Activated CD8-positive, alpha-beta memory T cell treated with anti-CD3 and anti-CD28 coated beads for 4 hours (primary cell): ENCODE data around the gene FUT1.
"Not testable (repeated sequence)": the region's sequence is repeated elsewhere in the genome, so short reads cannot be mapped to it uniquely, and the experiment has no call there.

ENCODE experiments used
- DNase-seq, 2 donors: peaks; one replicate each; pipeline ENCODE4 v3.0.0-alpha.2; 2020; ENCODE audit warnings: low read depth in 2 of 2

Gene FUT1

DNA sequence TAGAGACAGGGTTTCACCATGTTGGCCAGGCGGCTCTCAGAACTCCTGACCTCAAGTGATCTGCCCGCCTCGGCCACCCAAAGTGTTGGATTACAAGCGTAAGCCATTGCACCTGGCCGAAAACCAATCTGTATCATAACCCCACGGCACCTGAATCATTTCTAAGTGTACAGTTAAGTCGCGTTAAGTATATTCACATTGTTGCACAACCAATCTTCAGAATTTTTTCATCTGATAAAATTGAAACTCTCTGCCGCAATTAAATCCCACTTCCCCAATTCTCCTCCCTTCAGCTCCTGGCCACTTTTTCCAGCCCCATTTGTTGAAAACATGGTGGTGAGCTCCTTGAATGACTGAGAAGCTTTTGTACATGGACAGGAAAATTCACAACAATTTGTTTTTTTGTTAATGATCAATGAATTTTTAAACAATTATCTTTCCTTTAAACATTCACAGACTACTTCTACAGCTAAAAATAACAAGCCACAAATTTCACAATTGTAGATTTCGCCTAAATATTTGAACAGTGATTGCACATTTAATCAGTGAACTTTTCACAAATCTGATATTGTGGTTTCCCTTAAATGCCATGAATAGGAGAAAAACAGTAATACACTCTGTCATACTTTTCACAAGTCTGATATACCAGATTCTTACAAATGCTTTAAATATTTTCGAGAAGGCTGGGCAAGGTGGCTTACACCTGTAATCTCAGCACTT lies 16.7 kb upstream of the FUT1 start:
- DNase-seq, result no peak

DNA sequence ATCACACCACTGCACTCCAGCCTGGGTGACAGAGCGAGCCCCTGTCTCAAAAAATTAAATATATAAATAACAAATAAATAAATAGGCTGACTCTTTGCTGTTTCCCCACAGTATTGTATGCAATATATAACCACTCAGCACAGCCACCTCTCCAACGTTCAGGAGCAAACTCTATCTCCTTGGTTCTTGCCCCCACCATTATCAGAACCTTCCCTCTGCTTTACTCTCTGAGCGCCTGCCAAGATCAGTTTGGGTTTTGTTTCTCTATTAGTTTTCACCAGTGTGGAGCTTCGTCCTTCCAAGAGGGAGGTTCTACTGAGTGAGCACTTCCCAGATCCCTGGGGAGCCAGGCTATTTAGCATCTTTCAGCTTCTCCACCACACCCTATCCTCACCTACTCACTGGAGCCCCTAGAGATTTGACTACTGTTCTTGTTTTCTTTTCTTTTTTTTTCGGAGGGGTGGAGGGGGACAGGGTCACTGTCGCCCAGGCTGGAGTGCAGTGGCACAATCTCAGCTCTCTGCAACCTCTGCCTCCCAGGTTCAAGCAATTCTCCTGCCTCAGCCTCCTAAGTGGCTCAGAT lies 15.8 kb upstream of the FUT1 start:
- DNase-seq, result not testable (repeated sequence)

DNA sequence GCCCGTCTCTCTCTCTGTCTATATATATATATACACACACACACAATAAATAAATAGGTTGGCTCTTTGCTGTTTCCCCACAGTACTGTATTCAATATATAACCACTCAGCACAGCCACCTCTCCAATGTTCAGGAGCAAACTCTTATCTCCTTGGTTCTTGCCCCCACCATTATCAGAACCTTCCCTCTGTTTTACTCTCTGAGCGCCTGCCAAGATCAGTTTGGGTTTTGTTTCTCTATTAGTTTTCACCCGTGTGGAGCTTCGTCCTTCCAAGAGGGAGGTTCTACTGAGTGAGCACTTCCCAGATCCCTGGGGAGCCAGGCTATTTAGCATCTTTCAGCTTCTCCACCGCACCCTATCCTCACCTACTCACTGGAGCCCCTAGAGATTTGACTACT lies 13.4 kb upstream of the FUT1 start:
- not testable (repeated sequence) for DNase-seq

DNA sequence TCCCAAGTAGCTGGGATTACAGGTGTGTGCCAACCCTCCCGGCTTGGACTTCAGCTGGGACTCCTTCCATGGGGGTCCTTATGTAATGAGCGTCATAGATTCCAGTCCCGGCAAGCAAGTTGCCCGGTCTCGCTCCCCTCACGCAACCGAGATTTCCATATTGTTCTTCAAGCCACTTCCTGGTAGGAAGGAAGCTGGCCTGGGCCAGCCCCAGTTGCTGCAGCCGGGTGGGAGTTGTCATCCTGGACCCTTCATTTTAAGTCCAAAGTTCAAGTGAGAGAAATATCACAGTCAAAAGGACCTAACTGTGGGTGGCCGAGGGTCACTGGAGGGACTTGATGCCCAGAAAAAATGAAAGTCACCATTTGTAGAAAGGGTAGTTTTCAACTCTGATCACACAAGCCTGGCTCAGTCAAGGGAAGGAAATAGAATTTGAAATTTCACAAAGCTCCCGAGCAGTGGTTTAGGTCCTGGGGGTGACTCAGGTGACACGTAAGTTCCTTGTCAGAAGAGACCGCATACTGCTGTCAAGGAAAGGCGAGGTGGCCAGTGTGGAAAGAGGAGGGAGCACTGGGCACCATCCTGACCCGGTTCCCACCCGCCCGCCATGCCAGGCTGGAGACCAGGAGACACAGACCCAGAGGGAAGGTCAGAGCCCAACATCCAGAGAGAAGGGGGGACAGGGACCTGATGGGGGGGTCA lies 8.2 kb upstream of the FUT1 start:
- DNase-seq, result no peak

DNA sequence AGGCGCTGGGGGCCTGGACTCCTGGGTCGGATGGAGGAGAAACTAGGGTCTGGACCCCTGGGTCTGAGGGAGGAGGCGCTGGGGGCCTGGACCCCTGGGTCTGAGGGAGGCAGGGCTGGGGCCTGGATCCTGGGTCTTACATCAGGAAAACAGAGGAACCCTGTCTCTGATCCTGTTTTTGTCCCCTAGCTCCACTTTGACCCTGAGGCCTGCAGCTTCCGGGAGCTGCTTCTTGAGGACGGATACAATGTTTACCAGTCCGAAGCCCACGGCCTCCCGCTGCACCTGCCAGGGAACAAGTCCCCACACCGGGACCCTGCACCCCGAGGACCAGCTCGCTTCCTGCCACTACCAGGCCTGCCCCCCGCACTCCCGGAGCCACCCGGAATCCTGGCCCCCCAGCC lies 5.3 kb upstream of the FUT1 start:
- DNase-seq, result no peak

DNA sequence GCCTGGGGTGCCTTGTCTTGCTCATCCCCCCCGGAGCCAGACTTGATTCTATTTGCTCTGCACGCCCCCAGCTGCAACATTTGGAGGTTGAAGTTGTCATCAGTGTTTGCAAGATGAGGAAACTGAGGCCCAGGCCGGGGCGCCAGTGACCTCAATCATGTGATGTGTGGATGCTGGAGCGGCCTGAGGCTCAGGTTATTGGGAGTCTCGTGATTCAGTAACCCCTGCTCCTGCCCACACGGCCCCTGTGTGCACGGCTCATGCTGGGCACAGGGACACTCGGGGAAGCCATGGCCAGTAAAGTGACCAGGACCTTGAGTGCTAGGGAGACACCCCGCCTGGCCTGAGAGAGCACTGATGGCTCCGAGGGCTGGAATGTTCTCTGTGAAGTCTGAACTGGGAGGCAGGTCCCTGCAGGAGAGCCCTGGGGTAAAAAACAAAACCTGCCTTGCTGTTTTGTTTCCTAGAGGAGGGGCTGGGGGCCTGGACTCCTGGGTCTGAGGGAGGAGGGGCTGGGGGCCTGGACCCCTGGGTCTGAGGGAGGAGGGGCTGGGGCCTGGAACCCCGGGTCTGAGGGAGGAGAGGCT lies 4.7 kb upstream of the FUT1 start:
- no peak for DNase-seq

DNA sequence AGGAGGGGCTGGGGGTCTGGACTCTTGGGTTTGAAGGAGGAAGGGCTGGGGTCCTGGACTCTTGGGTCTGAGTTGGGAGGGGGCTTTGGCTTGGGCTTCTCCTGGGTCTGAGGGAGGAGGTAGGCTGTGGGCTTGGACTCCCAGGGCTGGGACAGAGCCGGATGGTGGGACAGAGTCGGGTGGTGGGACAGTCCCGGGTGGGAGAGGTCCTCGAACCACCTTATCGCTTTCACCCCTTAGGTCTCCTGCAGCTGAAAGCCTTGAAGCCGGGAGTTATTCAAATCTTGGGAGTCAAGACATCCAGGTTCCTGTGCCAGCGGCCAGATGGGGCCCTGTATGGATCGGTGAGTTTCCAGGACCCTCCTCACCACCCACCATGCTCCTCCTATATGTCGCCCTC lies 4.2 kb upstream of the FUT1 start:
- no peak for DNase-seq

DNA sequence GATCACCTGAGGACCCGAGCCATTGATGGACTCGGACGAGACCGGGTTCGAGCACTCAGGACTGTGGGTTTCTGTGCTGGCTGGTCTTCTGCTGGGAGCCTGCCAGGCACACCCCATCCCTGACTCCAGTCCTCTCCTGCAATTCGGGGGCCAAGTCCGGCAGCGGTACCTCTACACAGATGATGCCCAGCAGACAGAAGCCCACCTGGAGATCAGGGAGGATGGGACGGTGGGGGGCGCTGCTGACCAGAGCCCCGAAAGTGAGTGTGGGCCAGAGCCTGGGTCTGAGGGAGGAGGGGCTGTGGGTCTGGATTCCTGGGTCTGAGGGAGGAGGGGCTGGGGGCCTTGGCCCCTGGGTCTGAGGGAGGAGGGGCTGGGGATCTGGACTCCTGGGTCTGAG lies 3.8 kb upstream of the FUT1 start:
- no peak for DNase-seq

DNA sequence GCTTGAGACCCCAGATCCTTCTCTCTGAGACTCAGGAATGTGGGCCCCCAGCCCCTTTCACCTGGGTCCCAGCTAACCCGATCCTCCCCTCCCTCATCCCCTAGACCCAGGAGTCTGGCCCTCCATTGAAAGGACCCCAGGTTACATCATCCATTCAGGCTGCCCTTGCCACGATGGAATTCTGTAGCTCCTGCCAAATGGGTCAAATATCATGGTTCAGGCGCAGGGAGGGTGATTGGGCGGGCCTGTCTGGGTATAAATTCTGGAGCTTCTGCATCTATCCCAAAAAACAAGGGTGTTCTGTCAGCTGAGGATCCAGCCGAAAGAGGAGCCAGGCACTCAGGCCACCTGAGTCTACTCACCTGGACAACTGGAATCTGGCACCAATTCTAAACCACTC lies 3.3 kb upstream of the FUT1 start:
- no peak for DNase-seq

DNA sequence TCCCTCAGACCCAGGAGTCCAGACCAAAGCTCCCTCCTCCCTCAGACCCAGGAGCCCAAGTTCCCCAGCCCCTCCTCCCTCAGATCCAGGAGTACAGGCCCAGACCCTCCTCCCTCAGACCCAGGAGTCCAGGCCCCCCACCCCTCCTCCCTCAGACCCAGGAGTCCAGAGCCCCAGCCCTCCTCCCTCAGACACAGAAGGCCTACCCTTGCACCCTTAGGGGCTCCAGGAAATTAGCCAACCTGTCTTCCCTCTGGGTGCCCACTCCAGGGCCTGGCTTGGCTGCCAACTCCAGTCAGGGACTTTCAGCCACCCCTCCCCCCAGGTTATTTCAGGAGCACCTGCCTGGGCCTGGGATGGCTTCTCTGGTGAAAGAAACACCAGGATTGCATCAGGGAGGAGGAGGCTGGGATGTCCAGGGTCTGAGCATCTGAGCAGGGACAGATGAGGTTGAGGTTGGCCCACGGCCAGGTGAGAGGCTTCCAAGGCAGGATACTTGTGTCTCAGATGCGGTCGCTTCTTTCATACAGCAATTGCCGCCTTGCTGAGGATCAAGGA lies 2.7 kb upstream of the FUT1 start, which contains the start of gene FGF21:
Gene FGF21, plus strand, starts transcription at position 441 of the 558 bp plus-strand sequence. CDS start 713 bp downstream, outside the sequence.
- no peak for DNase-seq

DNA sequence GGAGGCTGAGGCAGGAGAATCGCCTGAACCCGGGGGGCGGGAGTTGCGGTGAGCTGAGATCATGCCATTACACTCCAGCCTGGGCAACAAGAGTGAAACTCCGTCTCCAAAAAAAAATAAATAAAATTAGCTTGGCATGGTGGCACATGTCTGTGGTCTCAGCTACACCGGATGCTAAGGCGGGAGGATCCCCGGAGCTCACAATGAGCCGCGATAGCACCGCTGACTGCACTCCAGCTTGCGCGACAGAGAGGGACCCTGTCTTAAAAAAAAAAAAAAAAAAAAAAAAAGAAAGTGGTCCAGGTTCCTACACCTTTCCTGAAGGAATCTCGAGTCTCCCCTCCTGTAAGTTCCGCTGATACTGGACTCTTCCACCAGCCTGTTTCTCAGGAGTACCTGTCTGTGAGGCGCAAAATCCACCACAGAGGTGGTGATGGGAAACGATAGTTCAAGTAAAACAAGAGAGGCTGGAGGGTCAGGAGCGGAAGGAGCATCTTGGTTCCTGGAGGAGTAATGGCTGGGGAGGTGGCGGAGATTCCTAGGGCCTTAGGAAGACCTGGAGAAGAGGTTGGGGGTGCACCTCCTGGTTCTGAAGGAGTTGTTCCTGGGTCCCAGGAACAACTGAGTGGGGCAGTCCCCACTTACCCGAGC lies 471 bp downstream of the FUT1 start:
- no peak for DNase-seq

DNA sequence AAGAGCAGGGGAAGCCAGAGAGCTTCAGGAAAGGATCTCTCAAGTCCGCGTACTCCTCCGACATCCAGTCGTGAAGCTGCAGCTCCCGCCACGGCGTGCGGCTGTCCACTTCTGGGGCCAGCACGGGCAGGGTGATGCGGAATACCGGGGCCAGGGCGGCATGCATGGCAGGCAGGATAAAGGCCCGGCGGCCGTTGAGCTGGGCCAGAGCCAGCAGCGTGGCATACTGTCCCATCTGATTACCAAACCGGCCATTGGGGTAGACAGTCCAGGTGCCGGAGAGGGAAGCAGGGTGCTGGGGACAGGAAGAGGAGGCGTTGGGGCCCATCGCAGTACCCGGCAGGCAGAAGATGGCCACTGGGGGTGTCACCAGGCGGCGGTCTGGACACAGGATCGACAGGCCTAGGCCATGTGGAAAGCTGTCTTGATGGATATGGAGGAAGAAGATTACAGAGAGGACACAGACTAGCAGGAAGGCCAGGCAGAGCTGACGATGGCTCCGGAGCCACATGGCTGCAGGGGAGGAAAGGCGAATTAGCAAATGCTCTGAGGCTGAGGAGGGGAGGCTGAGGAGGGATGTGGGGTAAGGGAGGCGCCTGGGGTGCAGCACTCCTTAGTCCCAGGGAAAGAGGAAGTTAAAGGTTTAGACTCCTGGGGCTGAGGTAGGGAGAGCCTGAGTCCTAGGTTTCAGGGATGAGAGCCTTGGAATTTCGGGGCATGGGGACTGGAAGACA lies 1.5 kb downstream of the FUT1 start:
- no peak for DNase-seq

DNA sequence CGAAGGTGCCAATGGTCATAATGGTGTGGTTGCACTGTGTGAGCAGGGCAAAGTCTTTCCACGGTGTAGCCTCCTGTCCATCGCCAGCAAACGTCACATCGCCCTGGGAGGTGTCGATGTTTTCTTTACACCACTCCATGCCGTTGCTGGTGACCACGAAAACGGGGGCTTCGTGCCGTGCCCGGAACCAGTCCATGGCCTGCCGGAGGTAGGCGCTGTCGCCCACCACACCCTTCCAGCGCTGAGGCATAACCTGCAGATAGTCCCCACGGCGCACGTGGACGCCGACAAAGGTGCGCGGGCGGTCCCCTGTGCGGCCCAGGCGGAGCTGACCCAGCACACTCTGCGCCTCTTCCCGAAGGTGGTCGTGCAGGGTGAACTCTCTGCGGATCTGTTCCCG lies 2.1 kb downstream of the FUT1 start:
- no peak for DNase-seq

DNA sequence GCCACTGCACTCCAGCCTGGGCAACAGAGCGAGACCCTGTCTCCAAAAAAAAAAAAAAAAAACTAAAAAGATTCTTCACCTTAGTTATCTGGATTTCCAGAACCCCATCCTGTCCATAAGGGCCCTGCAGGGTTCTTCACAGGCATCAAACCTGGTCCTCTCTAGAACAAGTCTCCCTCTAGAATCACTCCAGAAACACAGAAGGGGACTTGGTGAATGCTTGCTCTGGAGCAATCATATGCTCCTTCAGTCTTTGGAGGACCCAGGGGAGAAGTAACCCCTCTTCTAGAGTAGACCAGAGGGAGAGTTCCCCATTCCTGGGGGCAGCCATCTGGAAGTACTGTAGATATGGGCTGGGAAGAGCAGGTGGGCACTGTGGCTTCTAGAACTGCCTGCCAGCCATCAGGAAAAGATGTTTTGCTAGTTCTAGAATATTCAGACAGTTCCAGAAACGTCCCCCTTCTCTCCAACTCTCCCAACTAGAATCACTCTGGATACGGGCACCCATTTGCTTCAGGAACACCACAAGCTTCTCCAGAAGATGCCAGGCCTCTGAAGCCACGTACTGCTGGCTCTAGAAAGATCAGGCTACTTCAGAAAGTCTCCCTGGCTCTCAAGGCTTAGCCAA lies 2.8 kb downstream of the FUT1 start:
- no peak for DNase-seq

DNA sequence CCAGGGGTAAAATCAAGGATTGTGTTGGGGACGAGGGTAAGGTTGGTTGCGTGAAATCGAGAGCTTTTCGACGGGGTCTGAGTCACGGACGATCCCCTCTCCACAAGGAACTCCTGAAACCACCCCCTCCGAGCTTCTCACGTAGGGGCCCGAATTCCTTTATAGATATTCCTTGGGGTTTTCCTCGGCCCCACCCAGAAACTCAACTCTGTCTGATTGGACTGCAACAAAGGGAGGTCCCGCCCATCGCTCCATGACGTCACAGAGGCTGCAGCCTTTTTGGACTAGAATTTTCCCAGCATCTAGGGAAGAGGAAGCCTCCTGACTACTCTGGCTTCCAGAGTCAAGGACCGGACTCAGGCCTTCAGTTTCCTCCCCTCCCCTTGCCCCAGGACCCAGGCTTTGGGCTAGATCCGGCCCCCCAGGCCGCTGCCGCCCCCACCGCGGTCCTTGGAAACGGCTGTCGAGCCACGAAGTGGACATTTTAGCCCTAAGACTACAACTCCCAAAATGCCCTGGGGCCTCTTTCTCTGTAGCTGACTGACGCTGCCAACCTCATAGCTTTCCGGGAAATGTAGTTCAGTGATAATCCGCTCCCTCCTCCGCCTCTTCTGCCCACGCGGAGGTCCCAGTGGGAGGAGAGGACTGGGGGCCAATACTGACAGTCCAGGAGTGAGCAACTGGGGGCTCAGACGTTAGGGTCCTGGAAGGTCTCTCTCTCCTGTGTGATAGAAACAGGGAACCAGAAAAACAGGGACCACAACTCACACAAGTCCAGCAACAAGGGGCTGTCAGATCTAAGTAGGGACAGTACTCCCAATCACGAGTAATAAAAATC lies 5.5 kb downstream of the FUT1 start, which contains the start of gene IZUMO1:
Gene IZUMO1, minus strand, starts transcription at position 172 of the 838 bp plus-strand sequence. CDS start 1,050 bp downstream, outside the sequence.
- DNase-seq, result no peak

DNA sequence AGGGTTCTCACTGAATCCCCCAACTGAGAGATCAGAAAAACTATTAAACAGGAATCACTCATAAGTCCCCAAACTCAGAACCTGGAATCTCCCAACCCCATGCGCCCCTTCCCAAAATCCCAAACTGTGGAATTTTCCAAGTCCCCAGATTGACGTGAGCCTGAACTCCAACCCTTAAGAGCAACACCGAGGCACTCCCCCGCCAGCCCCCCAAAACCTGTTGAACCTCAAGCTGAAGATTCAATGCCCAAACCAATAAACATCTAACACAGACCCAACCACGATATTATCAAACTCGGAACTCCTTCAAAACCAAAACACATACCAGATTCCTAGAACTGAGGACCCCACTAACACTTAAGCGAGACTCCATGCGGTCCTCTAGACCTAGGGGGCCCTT lies 6.3 kb downstream of the FUT1 start:
- DNase-seq, result no peak

DNA sequence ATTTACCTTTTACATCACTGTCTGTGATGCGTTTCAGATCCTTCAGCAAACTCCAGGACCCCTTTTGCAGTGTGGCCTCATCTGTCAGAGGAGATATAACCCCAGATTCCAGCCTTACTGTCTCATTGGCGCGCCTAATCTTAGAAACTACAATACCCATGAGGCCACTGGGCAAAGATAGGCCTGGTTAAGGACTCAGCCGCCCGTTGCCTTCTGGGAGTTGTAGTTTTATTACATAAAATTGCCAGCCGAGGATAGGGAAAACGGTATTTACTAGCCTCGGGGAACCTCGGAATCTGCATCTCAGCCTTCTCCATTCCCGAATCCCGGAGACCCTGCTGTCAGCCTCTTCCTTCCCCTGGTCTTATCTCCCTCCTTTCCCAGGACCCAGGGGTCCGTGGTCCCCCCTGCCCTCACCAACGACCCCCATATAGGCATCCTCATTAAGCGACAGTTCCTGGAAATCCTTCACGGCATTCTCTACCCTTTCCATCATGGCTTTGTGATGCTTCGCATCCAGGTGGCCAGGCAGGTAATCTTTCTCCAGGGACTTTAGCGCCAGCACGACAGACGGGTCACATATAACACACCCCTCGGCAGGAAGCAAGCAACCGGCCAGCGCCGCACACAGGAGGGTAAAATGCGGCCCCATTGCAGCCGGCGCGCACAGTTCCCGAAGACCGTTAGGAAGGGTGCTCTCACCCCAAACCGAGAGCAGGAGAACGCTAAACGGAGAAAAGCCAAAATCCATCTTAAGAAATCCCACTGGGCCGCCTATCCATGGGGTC lies 7.0 kb downstream of the FUT1 start:
- DNase-seq, result no peak

DNA sequence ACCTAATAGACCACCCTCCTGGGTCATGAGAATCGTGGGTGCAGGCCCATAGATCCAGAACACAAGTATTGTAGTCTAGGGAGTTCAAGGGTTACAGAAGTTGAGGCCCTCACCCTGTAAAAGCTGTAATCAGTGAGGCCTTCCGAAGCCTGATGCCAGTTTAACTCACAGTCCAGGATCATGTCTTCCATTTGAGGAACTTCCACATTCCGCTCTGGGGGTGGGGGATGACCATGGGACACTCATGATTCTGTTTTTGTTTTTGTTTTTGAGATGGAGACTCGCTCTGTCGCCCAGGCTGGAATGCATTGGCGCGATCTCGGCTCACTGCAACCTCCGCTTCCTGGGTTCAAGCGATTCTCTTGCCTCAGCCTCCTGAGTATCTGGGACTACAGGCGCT lies 10.3 kb downstream of the FUT1 start:
- no peak for DNase-seq
